Coronary artery (tissue), 2 donors: ENCODE data around the gene LRRC75A.

Experiments
- DNase-seq: peaks from one replicate; pipeline ENCODE4 v3.0.0-alpha.2; 2017; ENCODE audit warnings: low spot score
- H3K27ac ChIP-seq, 2 donors: fragments of 200-600 bp; sonication (generic); one replicate each; pipeline ENCODE4 v1.5.1; 2016 to 2019
- H3K4me3 ChIP-seq: fragments of 200-600 bp; sonication (generic); 2 replicates; pipeline ENCODE4 v1.5.1; 2016; ENCODE audit warnings: mild to moderate bottlenecking, moderate library complexity
- CTCF ChIP-seq: fragments of 200-600 bp; sonication (generic); IDR thresholded peaks from one replicate; pipeline ENCODE4 v1.5.1; 2019; ENCODE audit warnings: antibody characterized with exemption

The LRRC75A gene

GRCh38 chr17:16488186-16488967 is 3.6 kb downstream of the LRRC75A start:
- DNase-seq, result no peak
- no peak overlapping the region for H3K4me3 ChIP-seq
- no peak for TF ChIP-seq CTCF
- H3K27ac ChIP-seq, result peak overlapping the region in 1 of 2 donors; percentile 12

GRCh38 chr17:16486373-16487250 is 5.4 kb downstream of the LRRC75A start:
- DNase-seq, result no peak
- Histone ChIP-seq H3K4me3 (peak overlapping the region; percentile 57), H3K27ac (peak overlapping the region; percentile 15 to 78)
- TF ChIP-seq CTCF, result no peak

GRCh38 chr17:16484445-16485175 is 7.4 kb downstream of the LRRC75A start:
- no peak for DNase-seq
- TF ChIP-seq CTCF, result no peak
- H3K27ac ChIP-seq, result no peak overlapping the region
- H3K4me3 ChIP-seq, result peak overlapping the region; percentile 21

- no peak for TF ChIP-seq CTCF
- no peak for DNase-seq
- Histone ChIP-seq H3K27ac (no peak overlapping the region), H3K4me3 (no peak overlapping the region)
These were observed 8.9 kb downstream of the LRRC75A start for GRCh38 chr17:16483021-16483645.

- no peak overlapping the region for H3K4me3 ChIP-seq
- no peak for DNase-seq
- TF ChIP-seq CTCF, result no peak
- no peak overlapping the region for H3K27ac ChIP-seq
These were observed 9.7 kb downstream of the LRRC75A start for GRCh38 chr17:16482253-16482652.

GRCh38 chr17:16480995-16481394 is 11.0 kb downstream of the LRRC75A start:
- Histone ChIP-seq H3K27ac (no peak overlapping the region), H3K4me3 (no peak overlapping the region)
- TF ChIP-seq CTCF, result no peak
- no peak for DNase-seq
